Activated T-cell treated with anti-CD3 and anti-CD28 coated beads, Interleukin-2, amount 50 U/mL, for 1 hour (primary cell): Measurements from ENCODE around the gene IPP.
"Not testable (repeated sequence)": the region's sequence is repeated elsewhere in the genome, so short reads cannot be mapped to it uniquely, and the experiment has no call there.

Experiments used
- DNase-seq: peaks from one replicate; pipeline ENCODE4 v3.0.0-alpha.2; 2020

Gene IPP

GRCh38 chr1:45679123-45679522 is 71.3 kb downstream of the IPP start:
- no peak for DNase-seq

- DNase-seq: no peak
Measured at GRCh38 chr1:45678489-45678888, 72.0 kb downstream of the IPP start.

GRCh38 chr1:45677751-45678245 is 72.7 kb downstream of the IPP start:
- no peak for DNase-seq

- not testable (repeated sequence) for DNase-seq
Measured at GRCh38 chr1:45676553-45676952, 73.9 kb downstream of the IPP start.

GRCh38 chr1:45674478-45674877 is 76.0 kb downstream of the IPP start:
- no peak for DNase-seq

GRCh38 chr1:45673956-45674355 is 76.5 kb downstream of the IPP start:
- no peak for DNase-seq

GRCh38 chr1:45669859-45670655 is 80.4 kb downstream of the IPP start:
- no peak for DNase-seq

GRCh38 chr1:45669379-45669778 is 81.1 kb downstream of the IPP start:
- DNase-seq: no peak

- DNase-seq: no peak
Measured at GRCh38 chr1:45668526-45668925, 81.9 kb downstream of the IPP start.

GRCh38 chr1:45667321-45668111 is 82.9 kb downstream of the IPP start:
- DNase-seq: no peak

- DNase-seq: no peak
Measured at GRCh38 chr1:45666836-45667235, 83.6 kb downstream of the IPP start.

GRCh38 chr1:45660336-45660735 is 90.1 kb downstream of the IPP start:
- DNase-seq: no peak

- DNase-seq: no peak
Measured at GRCh38 chr1:45659222-45659621, 91.2 kb downstream of the IPP start.

- DNase-seq: no peak
Measured at GRCh38 chr1:45658171-45658570, 92.3 kb downstream of the IPP start.

GRCh38 chr1:45656573-45657226 is 93.8 kb downstream of the IPP start:
- no peak for DNase-seq

GRCh38 chr1:45654540-45655280 is 95.7 kb downstream of the IPP start:
- DNase-seq: no peak
